Astrocyte of the spinal cord (primary cell): ENCODE measurements around the gene DPP10.

Experiments used
- DNase-seq: peaks from one replicate; pipeline ENCODE4 v3.0.0; 2011; ENCODE audit warnings: low read depth, low spot score
- H3K4me3 ChIP-seq: 2 replicates; pipeline ENCODE4 v1.5.1; 2011; ENCODE audit warnings: low read depth, mild to moderate bottlenecking, low read length, moderate library complexity
- CTCF ChIP-seq: IDR thresholded peaks from 2 replicates; pipeline ENCODE4 v1.5.1; 2012; ENCODE audit warnings: low read depth, mild to moderate bottlenecking, low read length, inconsistent platforms
- in situ Hi-C: cut with HindIII; loops from 2 replicates; pipeline ENCODE4 v1.10.0; 2017; ENCODE audit warnings: low sequenced_read_pairs

DPP10 gene

GRCh38 chr2:115554153-115554552 lies 1111.7 kb downstream of the DPP10 start:
- in situ Hi-C loops, result no loop called here
- no peak for DNase-seq
- no peak overlapping the region for H3K4me3 ChIP-seq
- TF ChIP-seq CTCF, result no peak

- in situ Hi-C loops, result no loop called here
- no peak for DNase-seq
- no peak overlapping the region for H3K4me3 ChIP-seq
- TF ChIP-seq CTCF, result no peak
Measured at GRCh38 chr2:115558725-115559124, 1116.3 kb downstream of the DPP10 start.

GRCh38 chr2:115560666-115561065 lies 1118.2 kb downstream of the DPP10 start:
- no peak for TF ChIP-seq CTCF
- no peak for DNase-seq
- H3K4me3 ChIP-seq, result no peak overlapping the region
- in situ Hi-C loops, result no loop called here

DNA sequence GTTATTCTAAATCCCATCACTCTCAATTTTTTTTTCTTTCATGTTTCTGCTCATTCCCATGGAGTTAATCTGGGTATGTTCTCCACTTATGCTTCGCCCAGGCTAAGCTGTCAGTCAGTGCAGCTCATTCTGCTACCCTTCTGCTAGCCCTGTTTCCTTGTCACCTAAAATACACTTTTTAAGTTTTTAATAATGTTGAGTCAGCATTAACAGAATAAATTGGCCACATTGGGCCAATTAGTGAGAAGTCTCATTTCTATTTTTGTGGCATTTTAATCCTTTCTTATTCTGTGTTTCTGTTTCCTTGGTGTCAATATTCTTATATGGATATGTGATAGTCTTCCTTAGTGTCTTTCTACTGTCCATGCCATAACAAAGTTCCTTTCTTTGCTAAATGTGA lies 1126.2 kb downstream of the DPP10 start:
- TF ChIP-seq CTCF, result no peak
- DNase-seq, result no peak
- no peak overlapping the region for H3K4me3 ChIP-seq
- in situ Hi-C loops, result no loop called here

DNA sequence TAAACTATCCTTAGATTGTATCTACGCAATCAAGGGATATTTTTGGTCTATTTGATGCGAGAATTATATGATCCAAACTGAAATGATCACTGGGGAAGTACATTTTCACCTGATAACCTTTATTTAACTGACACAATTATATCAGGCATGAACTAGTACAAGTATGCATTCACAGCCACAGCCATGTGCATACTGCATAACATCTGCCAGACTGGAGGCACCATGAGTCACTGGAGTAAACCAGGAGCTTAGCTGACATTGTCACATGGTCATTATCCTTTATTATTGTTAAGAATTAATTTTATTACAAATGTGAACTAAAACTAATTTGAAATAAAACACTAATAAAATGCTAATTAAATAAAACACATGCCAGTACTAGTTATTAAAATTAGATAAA lies 1127.1 kb downstream of the DPP10 start:
- H3K4me3 ChIP-seq, result no peak overlapping the region
- DNase-seq, result no peak
- in situ Hi-C loops, result no loop called here
- TF ChIP-seq CTCF, result no peak

DNA sequence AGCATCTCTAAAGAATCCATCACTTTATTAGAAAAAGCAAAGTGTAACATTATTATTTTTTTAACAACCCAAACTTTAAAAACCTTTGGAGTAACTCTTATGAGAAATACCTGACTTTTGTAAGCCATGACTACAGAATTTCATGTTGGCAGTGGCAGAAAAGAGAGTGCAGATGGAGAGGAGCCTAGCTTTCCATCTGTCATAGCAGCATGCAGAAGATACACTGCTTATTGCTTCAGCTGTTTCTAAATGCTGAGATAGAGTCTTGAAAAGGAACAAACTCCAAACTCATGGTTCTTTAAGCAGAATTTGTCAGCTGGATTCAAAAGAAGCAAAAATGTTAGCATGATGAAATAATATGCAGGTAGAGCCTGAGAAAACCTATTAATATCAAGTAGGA lies 1130.3 kb downstream of the DPP10 start:
- TF ChIP-seq CTCF, result no peak
- no peak overlapping the region for H3K4me3 ChIP-seq
- in situ Hi-C loops, result no loop called here
- DNase-seq, result no peak

DNA sequence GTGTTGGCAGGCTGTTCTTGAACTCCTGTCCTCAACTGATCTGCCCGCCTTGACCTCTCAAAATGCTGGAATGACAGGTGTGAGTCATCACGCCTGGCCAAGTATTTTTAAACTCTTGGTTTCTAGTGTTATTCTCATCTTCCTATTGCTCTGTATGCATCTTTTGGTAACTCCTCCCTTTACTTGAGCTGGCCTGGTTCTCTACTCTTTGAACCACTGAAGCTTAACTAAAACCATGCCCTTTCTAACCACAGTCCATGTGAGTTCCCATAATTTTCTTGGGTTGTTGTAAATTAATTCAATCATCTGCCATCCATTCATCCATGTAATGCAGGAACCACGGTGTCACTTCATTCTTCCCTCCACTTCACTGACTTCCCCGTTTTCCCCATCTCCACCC lies 1131.3 kb downstream of the DPP10 start:
- in situ Hi-C loops, result no loop called here
- DNase-seq, result no peak
- no peak overlapping the region for H3K4me3 ChIP-seq
- no peak for TF ChIP-seq CTCF
